ENCODE data around the gene ZNF484. TPM values are rescaled to one million over a fixed set of nuclear protein-coding genes. Genes with fewer than 3 reads are reported as not detected.
"Not testable (repeated sequence)": the region's sequence is repeated elsewhere in the genome, so short reads cannot be mapped to it uniquely, and the experiment has no call there.

ZNF484 gene
- total RNA-seq, 1 experiment from 2014 or later = 3.6 TPM

- Mint-ChIP-seq H3K36me3 (ENCODE audit: insufficient read depth, unreplicated experiment) (no peaks in the 10 kb centered on the region), H3K27ac (ENCODE audit: unreplicated experiment) (no peak overlapping the region), H3K4me1 (ENCODE audit: low read depth, unreplicated experiment) (no peaks in the 10 kb centered on the region), H3K9me3 (ENCODE audit: unreplicated experiment) (no peaks in the 10 kb centered on the region), H3K4me3 (ENCODE audit: unreplicated experiment) (no peak overlapping the region), H3K27me3 (ENCODE audit: insufficient read depth, unreplicated experiment) (peaks cover 3% of the 10 kb centered on the region)
- Histone ChIP-seq H3K36me3 (ENCODE audit: control insufficient read depth, insufficient read depth, low read length) (no peaks in the 10 kb centered on the region), H3K4me3 (ENCODE audit: low read depth, low read length) (no peak overlapping the region), H3K9me3 (no peaks in the 10 kb centered on the region), H3K4me1 (no peaks in the 10 kb centered on the region), H3K27me3 (replicated peaks; ENCODE audit: control insufficient read depth, insufficient read depth, low read length) (no peaks in the 10 kb centered on the region)
- POLR2A ChIA-PET = no interaction called here
- no TSS peak for BruUV-seq (replicated peaks)
- TF ChIP-seq, protein P1, sequence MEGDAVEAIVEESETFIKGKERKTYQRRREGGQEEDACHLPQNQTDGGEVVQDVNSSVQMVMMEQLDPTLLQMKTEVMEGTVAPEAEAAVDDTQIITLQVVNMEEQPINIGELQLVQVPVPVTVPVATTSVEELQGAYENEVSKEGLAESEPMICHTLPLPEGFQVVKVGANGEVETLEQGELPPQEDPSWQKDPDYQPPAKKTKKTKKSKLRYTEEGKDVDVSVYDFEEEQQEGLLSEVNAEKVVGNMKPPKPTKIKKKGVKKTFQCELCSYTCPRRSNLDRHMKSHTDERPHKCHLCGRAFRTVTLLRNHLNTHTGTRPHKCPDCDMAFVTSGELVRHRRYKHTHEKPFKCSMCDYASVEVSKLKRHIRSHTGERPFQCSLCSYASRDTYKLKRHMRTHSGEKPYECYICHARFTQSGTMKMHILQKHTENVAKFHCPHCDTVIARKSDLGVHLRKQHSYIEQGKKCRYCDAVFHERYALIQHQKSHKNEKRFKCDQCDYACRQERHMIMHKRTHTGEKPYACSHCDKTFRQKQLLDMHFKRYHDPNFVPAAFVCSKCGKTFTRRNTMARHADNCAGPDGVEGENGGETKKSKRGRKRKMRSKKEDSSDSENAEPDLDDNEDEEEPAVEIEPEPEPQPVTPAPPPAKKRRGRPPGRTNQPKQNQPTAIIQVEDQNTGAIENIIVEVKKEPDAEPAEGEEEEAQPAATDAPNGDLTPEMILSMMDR (IDR thresholded peaks at IDR 0.05; ENCODE audit: insufficient read depth in 1 of 2, low read depth in 1 of 2, low read length in 1 of 2, severe bottlenecking in 1 of 2, unreplicated experiment in 1 of 2) = no peak
- intact Hi-C loops (cut with micrococcal nuclease; ENCODE audit: unreplicated experiment) = no loop called here
- CTCF ChIA-PET = no interaction called here
- no peak for DNase-seq
Measured at GRCh38 chr9:92882276-92882675, 4.4 kb upstream of the ZNF484 start.

GRCh38 chr9:92875373-92875772 is 2.5 kb downstream of the ZNF484 start:
- Histone ChIP-seq H3K4me3 (ENCODE audit: low read depth, low read length) (no peak overlapping the region), H3K27me3 (replicated peaks; ENCODE audit: control insufficient read depth, insufficient read depth, low read length) (no peaks in the 10 kb centered on the region), H3K9me3 (no peaks in the 10 kb centered on the region), H3K36me3 (ENCODE audit: control insufficient read depth, insufficient read depth, low read length) (no peaks in the 10 kb centered on the region), H3K4me1 (no peaks in the 10 kb centered on the region)
- Mint-ChIP-seq H3K27me3 (ENCODE audit: insufficient read depth, unreplicated experiment) (no peaks in the 10 kb centered on the region), H3K4me1 (ENCODE audit: low read depth, unreplicated experiment) (no peaks in the 10 kb centered on the region), H3K27ac (ENCODE audit: unreplicated experiment) (no peak overlapping the region), H3K36me3 (ENCODE audit: insufficient read depth, unreplicated experiment) (no peaks in the 10 kb centered on the region), H3K4me3 (ENCODE audit: unreplicated experiment) (no peak overlapping the region), H3K9me3 (ENCODE audit: unreplicated experiment) (no peaks in the 10 kb centered on the region)
- intact Hi-C loops (cut with micrococcal nuclease; ENCODE audit: unreplicated experiment) = no loop called here
- TF ChIP-seq, protein P1 (IDR thresholded peaks at IDR 0.05; ENCODE audit: insufficient read depth in 1 of 2, low read depth in 1 of 2, low read length in 1 of 2, severe bottlenecking in 1 of 2, unreplicated experiment in 1 of 2) = no peak
- ChIA-PET CTCF (no interaction called here), POLR2A (no interaction called here)
- BruUV-seq (replicated peaks) = no TSS peak
- DNase-seq = no peak

DNA sequence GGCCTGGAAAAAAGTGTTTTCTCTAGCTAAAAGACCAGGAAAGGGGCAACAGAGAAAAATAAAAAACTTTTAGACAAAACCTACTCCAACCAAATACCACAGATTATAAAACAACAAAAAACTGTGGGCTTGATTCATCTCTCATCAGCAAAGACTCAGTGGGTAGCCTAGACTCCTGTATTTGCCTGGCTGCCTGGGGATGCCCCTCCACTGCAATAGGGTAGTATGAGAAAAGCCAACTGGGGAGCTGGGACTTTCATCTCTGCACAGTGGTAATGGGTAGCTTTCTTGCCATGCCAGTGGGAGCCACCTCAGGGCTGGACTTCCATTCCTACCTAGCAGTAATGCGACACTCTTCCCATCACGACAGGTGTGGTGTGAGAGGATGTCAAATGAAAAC is 7.5 kb downstream of the ZNF484 start:
- no TSS peak for BruUV-seq (replicated peaks)
- no peaks in the 10 kb centered on the region for H3K4me1 ChIP-seq
- Mint-ChIP-seq H3K9me3 (ENCODE audit: unreplicated experiment) (no peaks in the 10 kb centered on the region), H3K36me3 (ENCODE audit: insufficient read depth, unreplicated experiment) (peaks cover 7% of the 10 kb centered on the region), H3K27me3 (ENCODE audit: insufficient read depth, unreplicated experiment) (no peaks in the 10 kb centered on the region), H3K4me1 (ENCODE audit: low read depth, unreplicated experiment) (no peaks in the 10 kb centered on the region), H3K4me3 (ENCODE audit: unreplicated experiment) (no peak overlapping the region), H3K27ac (ENCODE audit: unreplicated experiment) (no peak overlapping the region)
- no peaks in the 10 kb centered on the region for H3K36me3 ChIP-seq (ENCODE audit: control insufficient read depth, insufficient read depth, low read length)
- H3K4me3 ChIP-seq (ENCODE audit: low read depth, low read length) = no peak overlapping the region
- no peak for DNase-seq
- H3K27me3 ChIP-seq (replicated peaks; ENCODE audit: control insufficient read depth, insufficient read depth, low read length) = no peaks in the 10 kb centered on the region
- no peaks in the 10 kb centered on the region for H3K9me3 ChIP-seq
- intact Hi-C loops (cut with micrococcal nuclease; ENCODE audit: unreplicated experiment) = no loop called here
- ChIA-PET POLR2A (no interaction called here), CTCF (no interaction called here)
- TF ChIP-seq, protein P1 (IDR thresholded peaks at IDR 0.05; ENCODE audit: insufficient read depth in 1 of 2, low read depth in 1 of 2, low read length in 1 of 2, severe bottlenecking in 1 of 2, unreplicated experiment in 1 of 2) = no peak

DNA sequence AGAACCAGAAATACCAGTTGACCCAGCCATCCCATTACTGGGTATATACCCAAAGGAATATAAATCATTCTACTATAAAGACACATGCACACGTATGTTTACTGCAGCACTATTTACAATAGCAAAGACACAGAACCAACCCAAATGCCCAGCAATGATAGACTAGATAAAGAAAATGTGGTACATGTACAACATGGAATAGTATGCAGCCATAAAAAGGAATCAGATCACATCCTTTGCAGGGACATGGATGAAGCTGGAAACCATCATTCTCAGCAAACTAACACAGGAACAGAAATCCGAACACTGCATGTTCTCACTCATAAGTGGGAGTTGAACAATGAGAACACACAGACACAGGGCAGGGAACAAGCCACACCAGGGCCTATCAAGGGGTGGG is 11.2 kb downstream of the ZNF484 start:
- BruUV-seq (replicated peaks); H3K4me3 ChIP-seq (ENCODE audit: low read depth, low read length); H3K36me3 ChIP-seq (ENCODE audit: control insufficient read depth, insufficient read depth, low read length); H3K4me3 Mint-ChIP-seq (ENCODE audit: unreplicated experiment); H3K9me3 ChIP-seq; intact Hi-C loops (cut with micrococcal nuclease; ENCODE audit: unreplicated experiment); H3K4me1 ChIP-seq; H3K27me3 Mint-ChIP-seq (ENCODE audit: insufficient read depth, unreplicated experiment); H3K4me1 Mint-ChIP-seq (ENCODE audit: low read depth, unreplicated experiment); H3K27me3 ChIP-seq (replicated peaks; ENCODE audit: control insufficient read depth, insufficient read depth, low read length); POLR2A ChIA-PET; H3K27ac Mint-ChIP-seq (ENCODE audit: unreplicated experiment); CTCF ChIA-PET; H3K9me3 Mint-ChIP-seq (ENCODE audit: unreplicated experiment); DNase-seq: not testable (repeated sequence)
- peaks cover 11% of the 10 kb centered on the region for H3K36me3 Mint-ChIP-seq (ENCODE audit: insufficient read depth, unreplicated experiment)
